ENCODE measurements around the gene NRG3. TPM values are rescaled to one million over a fixed set of nuclear protein-coding genes. Genes with fewer than 3 reads are reported as not detected.

The NRG3 gene
- total and polyA plus RNA-seq, 2 of the 4 experiments (the other 2 are of a cell fraction), result not detected

DNA sequence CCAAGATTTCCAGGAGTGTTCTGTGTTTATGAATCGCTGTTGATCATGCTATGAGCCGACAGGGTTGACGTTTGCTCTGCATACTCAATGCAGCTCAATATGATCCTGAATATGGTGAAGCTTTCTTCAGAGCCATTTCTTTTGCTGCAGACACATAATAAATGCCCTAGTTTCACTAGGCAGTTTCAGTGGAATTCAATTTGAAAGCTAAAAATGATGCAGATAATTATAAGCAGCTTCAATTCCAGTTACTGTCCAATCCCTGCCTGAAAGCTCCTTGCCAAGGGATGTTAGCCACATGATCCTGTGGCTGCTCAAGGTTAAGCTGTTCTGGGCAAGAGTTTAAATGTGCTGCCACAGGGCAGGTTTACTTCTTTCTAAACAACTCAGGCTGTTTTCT is 805.6 kb downstream of the NRG3 start:
- no peak overlapping the region for H2BK15ac ChIP-seq (ENCODE audit: low read depth, low read length)
- in situ Hi-C loops (cut with MboI; ENCODE audit: low sequenced_read_pairs), result no loop called here
- H3K36me3 ChIP-seq (ENCODE audit: control insufficient read depth, insufficient read depth, low read length), result no peaks in the 10 kb centered on the region
- no peak overlapping the region for H3K27ac ChIP-seq (ENCODE audit: insufficient read depth, low read length)
- H3K4ac ChIP-seq (ENCODE audit: low read depth, low read length), result no peak overlapping the region
- BruUV-seq (replicated peaks), result no TSS peak
- H4K20me1 ChIP-seq (ENCODE audit: insufficient read depth, low read length), result no peaks in the 10 kb centered on the region
- H3K18ac ChIP-seq (ENCODE audit: low read depth, low read length), result no peak overlapping the region
- no peak overlapping the region for H2BK20ac ChIP-seq (ENCODE audit: low read depth, low read length)
- H4K91ac ChIP-seq (ENCODE audit: insufficient read depth, low read depth, low read length), result no peak overlapping the region
- H3K56ac ChIP-seq (ENCODE audit: extremely low read depth, insufficient read depth, low read length), result no peak overlapping the region
- TF ChIP-seq BHLHE40 (IDR thresholded peaks at IDR 0.05; ENCODE audit: low read depth, low read length) (no peak), POLR2A (IDR thresholded peaks at IDR 0.05; ENCODE audit: low read depth, low read length) (no peak), SMC3 (IDR thresholded peaks at IDR 0.05; ENCODE audit: low read depth, low read length) (no peak)
- TF ChIP-seq, protein P1, sequence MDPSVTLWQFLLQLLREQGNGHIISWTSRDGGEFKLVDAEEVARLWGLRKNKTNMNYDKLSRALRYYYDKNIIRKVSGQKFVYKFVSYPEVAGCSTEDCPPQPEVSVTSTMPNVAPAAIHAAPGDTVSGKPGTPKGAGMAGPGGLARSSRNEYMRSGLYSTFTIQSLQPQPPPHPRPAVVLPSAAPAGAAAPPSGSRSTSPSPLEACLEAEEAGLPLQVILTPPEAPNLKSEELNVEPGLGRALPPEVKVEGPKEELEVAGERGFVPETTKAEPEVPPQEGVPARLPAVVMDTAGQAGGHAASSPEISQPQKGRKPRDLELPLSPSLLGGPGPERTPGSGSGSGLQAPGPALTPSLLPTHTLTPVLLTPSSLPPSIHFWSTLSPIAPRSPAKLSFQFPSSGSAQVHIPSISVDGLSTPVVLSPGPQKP (IDR thresholded peaks at IDR 0.05; ENCODE audit: borderline replicate concordance, low read depth, low read length), result no peak
- H3K4me1 ChIP-seq (ENCODE audit: control insufficient read depth, insufficient read depth, low read length), result no peaks in the 10 kb centered on the region
- H3K4me3 ChIP-seq (ENCODE audit: insufficient read depth, low read depth, low read length), result no peak overlapping the region
- no peak for ATAC-seq (ENCODE audit: low read depth)
- POLR2A ChIA-PET (ENCODE audit: unreplicated experiment), result no interaction called here
- no peaks in the 10 kb centered on the region for H3K9me1 ChIP-seq (ENCODE audit: insufficient read depth, low read length)
- peaks cover 4% of the 10 kb centered on the region for H3K9me3 ChIP-seq (ENCODE audit: control insufficient read depth, insufficient read depth, low read length)
- H2AK9ac ChIP-seq (replicated peaks; ENCODE audit: low read depth, low read length, poor library complexity), result no peak overlapping the region
- dilution Hi-C loops (cut with HindIII; ENCODE audit: low sequenced_read_pairs, unreplicated experiment), result no loop called here
- no peak overlapping the region for H4K8ac ChIP-seq (ENCODE audit: low read depth in 2 of 2, low read length in 2 of 2)
- no peak overlapping the region for H2AFZ ChIP-seq (replicated peaks; ENCODE audit: low read length, poor library complexity)
- H2BK120ac ChIP-seq (ENCODE audit: low read depth, low read length), result no peak overlapping the region
- no CpG with 5 or more reads among the region's 3 CpGs for WGBS, 2 experiments (ENCODE audit: extremely low coverage in 2 of 2, insufficient read length in 1 of 2)
- no peak overlapping the region for H2AK5ac ChIP-seq (ENCODE audit: low read depth, low read length)
- H4K5ac ChIP-seq (ENCODE audit: low read depth, low read length), result no peak overlapping the region
- H3K9ac ChIP-seq (ENCODE audit: low read depth, low read length), result no peak overlapping the region
- no peak overlapping the region for H3K23ac ChIP-seq (ENCODE audit: low read depth, low read length)
- H2BK5ac ChIP-seq (ENCODE audit: low read depth, low read length, poor library complexity, severe bottlenecking), result no peak overlapping the region
- intact Hi-C loops (cut with micrococcal nuclease), result no loop called here
- CTCF ChIA-PET, result no interaction called here
- no peaks in the 10 kb centered on the region for H3K79me1 ChIP-seq (ENCODE audit: low read depth in 1 of 2, low read length in 2 of 2)
- H3K4me2 ChIP-seq (ENCODE audit: low read depth, low read length), result no peak overlapping the region
- no peaks in the 10 kb centered on the region for H3K27me3 ChIP-seq (ENCODE audit: control insufficient read depth, insufficient read depth, low read length)
- H3K14ac ChIP-seq (replicated peaks; ENCODE audit: low read depth, low read length), result no peak overlapping the region
- no peak for DNase-seq

Data from IMR-90 (cell line).